Measurements from ENCODE around the gene ERH. TPM values are rescaled to one million over a fixed set of nuclear protein-coding genes. Genes with fewer than 3 reads are reported as not detected.

Gene ERH
- polyA plus RNA-seq, 3 donors = 63.6 to 67.0 (median 64.3) TPM

DNA sequence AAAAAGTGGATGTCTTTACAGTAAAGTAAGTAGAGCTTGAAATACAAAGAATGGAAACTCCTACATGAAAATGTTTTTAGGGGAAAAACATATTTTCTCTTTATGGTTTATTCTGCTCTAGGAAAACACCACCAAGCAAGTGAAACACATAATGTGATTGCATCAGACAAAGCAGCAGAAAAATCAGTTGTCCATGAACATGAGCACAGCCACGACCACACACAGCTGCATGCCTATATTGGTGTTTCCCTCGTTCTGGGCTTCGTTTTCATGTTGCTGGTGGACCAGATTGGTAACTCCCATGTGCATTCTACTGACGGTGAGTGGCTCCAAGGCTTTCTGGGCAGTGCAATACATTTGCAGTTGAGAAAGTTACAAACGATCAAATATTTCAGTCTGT lies 43.8 kb upstream of the ERH start:
- Mint-ChIP-seq H3K36me3 (peaks cover 45 to 54% of the 10 kb centered on the region in 2 donors), H3K27ac (no peak overlapping the region), H3K9me3 (peaks cover 0 to 3% (median 0%) of the 10 kb centered on the region in 7 donors), H3K4me3 (no peak overlapping the region), H3K4me1 (peaks cover 20% of the 10 kb centered on the region), H3K27me3 (ENCODE audit: low read depth in 3 of 3) (no peaks in the 10 kb centered on the region)
- H3K4me1 ChIP-seq (ENCODE audit: control insufficient read depth in 1 of 2, insufficient read depth in 2 of 2, low read length in 2 of 2) = peaks cover 14 to 15% of the 10 kb centered on the region in 2 donors
- TF ChIP-seq, protein P1, sequence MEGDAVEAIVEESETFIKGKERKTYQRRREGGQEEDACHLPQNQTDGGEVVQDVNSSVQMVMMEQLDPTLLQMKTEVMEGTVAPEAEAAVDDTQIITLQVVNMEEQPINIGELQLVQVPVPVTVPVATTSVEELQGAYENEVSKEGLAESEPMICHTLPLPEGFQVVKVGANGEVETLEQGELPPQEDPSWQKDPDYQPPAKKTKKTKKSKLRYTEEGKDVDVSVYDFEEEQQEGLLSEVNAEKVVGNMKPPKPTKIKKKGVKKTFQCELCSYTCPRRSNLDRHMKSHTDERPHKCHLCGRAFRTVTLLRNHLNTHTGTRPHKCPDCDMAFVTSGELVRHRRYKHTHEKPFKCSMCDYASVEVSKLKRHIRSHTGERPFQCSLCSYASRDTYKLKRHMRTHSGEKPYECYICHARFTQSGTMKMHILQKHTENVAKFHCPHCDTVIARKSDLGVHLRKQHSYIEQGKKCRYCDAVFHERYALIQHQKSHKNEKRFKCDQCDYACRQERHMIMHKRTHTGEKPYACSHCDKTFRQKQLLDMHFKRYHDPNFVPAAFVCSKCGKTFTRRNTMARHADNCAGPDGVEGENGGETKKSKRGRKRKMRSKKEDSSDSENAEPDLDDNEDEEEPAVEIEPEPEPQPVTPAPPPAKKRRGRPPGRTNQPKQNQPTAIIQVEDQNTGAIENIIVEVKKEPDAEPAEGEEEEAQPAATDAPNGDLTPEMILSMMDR (IDR thresholded peaks at IDR 0.05) = no peak
- peaks cover 20 to 46% of the 10 kb centered on the region in 2 donors for H3K36me3 ChIP-seq (replicated peaks in 1 of 2; ENCODE audit: control insufficient read depth in 1 of 2, insufficient read depth in 2 of 2, low read length in 2 of 2)
- H3K79me2 ChIP-seq (ENCODE audit: insufficient read depth, low read length) = peaks cover 22% of the 10 kb centered on the region
- H3K4me3 ChIP-seq (replicated peaks in 1 of 3; ENCODE audit: low read depth in 2 of 3, low read length in 3 of 3) = no peak overlapping the region
- H3K27ac ChIP-seq (ENCODE audit: low read depth in 1 of 2, low read length in 2 of 2) = no peak overlapping the region
- no peaks in the 10 kb centered on the region for H3K9me3 ChIP-seq (replicated peaks in 1 of 2; ENCODE audit: control insufficient read depth in 1 of 2, insufficient read depth in 1 of 2, low read length in 2 of 2)
- no peak overlapping the region for H2AFZ ChIP-seq (ENCODE audit: insufficient read depth, low read depth, low read length, poor library complexity, severe bottlenecking)
- no peaks in the 10 kb centered on the region for H4K20me1 ChIP-seq (ENCODE audit: insufficient read depth, low read length)
- H3K9ac ChIP-seq (ENCODE audit: insufficient read depth, low read length, poor library complexity, severe bottlenecking) = no peak overlapping the region
- H3K27me3 ChIP-seq (ENCODE audit: control insufficient read depth in 2 of 2, insufficient read depth in 2 of 2, low read length in 2 of 2) = no peaks in the 10 kb centered on the region
- intact Hi-C loops (cut with micrococcal nuclease) = no loop called here
- 95% methylated on average over 5 of the region's 5 CpGs for WGBS (ENCODE audit: insufficient coverage)
- DNase-seq = no peak
- no peak overlapping the region for H3K4me2 ChIP-seq (replicated peaks; ENCODE audit: extremely low read depth, low read length, poor library complexity, severe bottlenecking)

- Mint-ChIP-seq H3K27me3 (ENCODE audit: low read depth in 3 of 3) (no peaks in the 10 kb centered on the region), H3K4me1 (peaks cover 30% of the 10 kb centered on the region), H3K27ac (peak overlapping the region; percentile 62 to 90 (median 87)), H3K9me3 (no peaks in the 10 kb centered on the region), H3K4me3 (peak overlapping the region; percentile 58 to 71), H3K36me3 (peaks cover 30 to 34% of the 10 kb centered on the region in 2 donors)
- Histone ChIP-seq H3K27me3 (ENCODE audit: control insufficient read depth in 2 of 2, insufficient read depth in 2 of 2, low read length in 2 of 2) (no peaks in the 10 kb centered on the region), H3K27ac (ENCODE audit: low read depth in 1 of 2, low read length in 2 of 2) (peak overlapping the region; percentile 42 to 62), H2AFZ (ENCODE audit: insufficient read depth, low read depth, low read length, poor library complexity, severe bottlenecking) (peak overlapping the region; percentile 39), H3K36me3 (replicated peaks in 1 of 2; ENCODE audit: control insufficient read depth in 1 of 2, insufficient read depth in 2 of 2, low read length in 2 of 2) (peaks cover 20 to 33% of the 10 kb centered on the region in 2 donors), H3K4me3 (replicated peaks in 1 of 3; ENCODE audit: low read depth in 2 of 3, low read length in 3 of 3) (peak overlapping the region in 1 of 3 experiments; percentile 51), H4K20me1 (ENCODE audit: insufficient read depth, low read length) (peaks cover 3% of the 10 kb centered on the region), H3K9ac (ENCODE audit: insufficient read depth, low read length, poor library complexity, severe bottlenecking) (no peak overlapping the region), H3K9me3 (replicated peaks in 1 of 2; ENCODE audit: control insufficient read depth in 1 of 2, insufficient read depth in 1 of 2, low read length in 2 of 2) (no peaks in the 10 kb centered on the region), H3K4me2 (replicated peaks; ENCODE audit: extremely low read depth, low read length, poor library complexity, severe bottlenecking) (peak overlapping the region; percentile 42), H3K4me1 (ENCODE audit: control insufficient read depth in 1 of 2, insufficient read depth in 2 of 2, low read length in 2 of 2) (peaks cover 14 to 15% of the 10 kb centered on the region in 2 donors), H3K79me2 (ENCODE audit: insufficient read depth, low read length) (peaks cover 45% of the 10 kb centered on the region)
- WGBS (ENCODE audit: insufficient coverage) = 33% methylated on average over 3 of the region's 12 CpGs
- intact Hi-C loops (cut with micrococcal nuclease) = no loop called here
- DNase-seq = peak; percentile 30 to 39 (median 32)
- TF ChIP-seq, protein P1 (IDR thresholded peaks at IDR 0.05) = no peak
Measured at GRCh38 chr14:69439521-69440270, 41.6 kb upstream of the ERH start.
